Caco-2 (cell line): ENCODE measurements around the gene ATP5MK. TPM values are rescaled to one million over a fixed set of nuclear protein-coding genes. Genes with fewer than 3 reads are reported as not detected.
"Not testable (repeated sequence)": the region's sequence is repeated elsewhere in the genome, so short reads cannot be mapped to it uniquely, and the experiment has no call there.

Experiments used
- BruUV-seq: library from RNA; stranded (reverse); fragments of 400-500 nt; replicated peaks from 2 replicates; lab custom pipeline; 2021; lab: Mats Ljungman, UMichigan
- CTCF ChIA-PET: fragments of 300-600 bp; sonication (Branson Sonifier 250); formaldehyde crosslinking; loops from one replicate; lab custom pipeline; 2022; ENCODE audit warnings: antibody characterized with exemption; lab: Charles Lee
- POLR2A ChIA-PET: fragments of 300-600 bp; sonication (Branson Sonifier 250); formaldehyde crosslinking; loops from one replicate; lab custom pipeline; 2022; ENCODE audit warnings: antibody characterized with exemption; lab: Charles Lee
- DNase-seq, 2 experiments: peaks; one replicate each; pipeline versions ENCODE4 v3.0.0 to v3.0.0-alpha.2; 2020 to 2022
- H3K27me3 ChIP-seq: replicated peaks from 2 replicates; pipeline ENCODE4 v1.6.0; 2011; ENCODE audit warnings: low read length; ENCODE audit not compliant: control insufficient read depth, insufficient read depth
- H3K36me3 ChIP-seq: 2 replicates; pipeline ENCODE4 v1.5.1; 2011; ENCODE audit warnings: low read length; ENCODE audit not compliant: control insufficient read depth, insufficient read depth
- H3K4me1 ChIP-seq: fragments of 250-450 bp; sonication (Bioruptor Pico); 2 replicates; pipeline ENCODE4 v1.5.1; 2020; ENCODE audit warnings: mild to moderate bottlenecking
- H3K4me3 ChIP-seq: 2 replicates; pipeline ENCODE4 v1.5.1; 2011; ENCODE audit warnings: low read depth, mild to moderate bottlenecking, control low read depth, low read length
- H3K9me3 ChIP-seq: fragments of 250-450 bp; sonication (Bioruptor Pico); 2 replicates; pipeline ENCODE4 v1.5.1; 2020; ENCODE audit warnings: mild to moderate bottlenecking, moderate library complexity
- H3K27ac Mint-ChIP-seq: one replicate; pipeline ENCODE4 v1.8.0; 2022; ENCODE audit warnings: mixed read lengths; ENCODE audit not compliant: unreplicated experiment
- H3K27me3 Mint-ChIP-seq: one replicate; pipeline ENCODE4 v1.8.0; 2022; ENCODE audit warnings: mixed read lengths; ENCODE audit not compliant: insufficient read depth, unreplicated experiment
- H3K36me3 Mint-ChIP-seq: one replicate; pipeline ENCODE4 v1.8.0; 2022; ENCODE audit warnings: mild to moderate bottlenecking, mixed read lengths; ENCODE audit not compliant: insufficient read depth, unreplicated experiment
- H3K4me1 Mint-ChIP-seq: one replicate; pipeline ENCODE4 v1.8.0; 2022; ENCODE audit warnings: low read depth, mixed read lengths; ENCODE audit not compliant: unreplicated experiment
- H3K4me3 Mint-ChIP-seq: one replicate; pipeline ENCODE4 v1.8.0; 2022; ENCODE audit warnings: mild to moderate bottlenecking, moderate library complexity, mixed read lengths; ENCODE audit not compliant: unreplicated experiment
- H3K9me3 Mint-ChIP-seq: one replicate; pipeline ENCODE4 v1.8.0; 2022; ENCODE audit warnings: mixed read lengths; ENCODE audit not compliant: unreplicated experiment
- intact Hi-C: fragments of 100-400 bp; cut with micrococcal nuclease; formaldehyde crosslinking; loops from one replicate; pipeline ENCODE4 v1.10.0; 2022; ENCODE audit not compliant: unreplicated experiment
- total RNA-seq: library from RNA; stranded (reverse); gene quantifications from 2 replicates; pipeline ENCODE4 v1.2.3, GENCODE V29; 2022
- TF ChIP-seq, protein P1 (sequence below), 2 experiments: fragments of 200-600 bp in 1 of 2; IDR thresholded peaks; 1 replicate in 1 of 2; 2 replicates in 1 of 2; pipeline versions ENCODE4 v1.5.1 to v1.8.0; 2011 to 2022; ENCODE audit warnings: antibody characterized with exemption in 1 of 2, control low read depth in 1 of 2, inconsistent platforms in 1 of 2, low read depth in 1 of 2, low read length in 1 of 2, mild to moderate bottlenecking in 1 of 2, moderate library complexity in 1 of 2; ENCODE audit not compliant: insufficient read depth in 1 of 2, severe bottlenecking in 1 of 2, unreplicated experiment in 1 of 2

Gene ATP5MK
- total RNA-seq, 1 experiment from 2014 or later, result 340 TPM

DNA sequence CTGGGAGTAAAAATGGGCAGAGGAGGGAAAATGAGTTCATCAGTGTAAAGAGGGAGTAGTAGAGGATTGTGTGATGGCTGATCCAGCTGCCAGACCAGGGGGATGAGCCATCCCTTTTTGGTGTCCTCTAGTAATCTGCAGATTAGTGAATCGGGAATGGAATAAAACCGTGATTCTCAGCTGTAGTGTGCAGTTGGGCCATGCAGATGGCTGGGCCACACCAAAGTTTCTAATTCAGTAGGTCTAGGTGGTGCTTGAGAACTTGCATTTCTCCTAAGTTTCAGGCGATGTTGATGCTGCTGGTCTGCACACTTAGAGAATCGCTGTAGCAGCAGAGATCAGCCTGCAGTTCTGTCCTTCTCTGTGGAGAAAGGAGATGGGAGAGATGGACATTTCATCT lies 22.8 kb upstream of the ATP5MK start:
- Histone ChIP-seq H3K9me3 (no peaks in the 10 kb centered on the region), H3K27me3 (no peaks in the 10 kb centered on the region), H3K36me3 (peaks cover 12% of the 10 kb centered on the region), H3K4me1 (no peaks in the 10 kb centered on the region), H3K4me3 (no peak overlapping the region)
- BruUV-seq, result no TSS peak
- ChIA-PET CTCF (no interaction called here), POLR2A (no interaction called here)
- no peaks in the 10 kb centered on the region for H3K27me3 Mint-ChIP-seq
- peaks cover 95% of the 10 kb centered on the region for H3K36me3 Mint-ChIP-seq
- no peak overlapping the region for H3K4me3 Mint-ChIP-seq
- no peaks in the 10 kb centered on the region for H3K4me1 Mint-ChIP-seq
- intact Hi-C loops, result no loop called here
- TF ChIP-seq, protein P1, sequence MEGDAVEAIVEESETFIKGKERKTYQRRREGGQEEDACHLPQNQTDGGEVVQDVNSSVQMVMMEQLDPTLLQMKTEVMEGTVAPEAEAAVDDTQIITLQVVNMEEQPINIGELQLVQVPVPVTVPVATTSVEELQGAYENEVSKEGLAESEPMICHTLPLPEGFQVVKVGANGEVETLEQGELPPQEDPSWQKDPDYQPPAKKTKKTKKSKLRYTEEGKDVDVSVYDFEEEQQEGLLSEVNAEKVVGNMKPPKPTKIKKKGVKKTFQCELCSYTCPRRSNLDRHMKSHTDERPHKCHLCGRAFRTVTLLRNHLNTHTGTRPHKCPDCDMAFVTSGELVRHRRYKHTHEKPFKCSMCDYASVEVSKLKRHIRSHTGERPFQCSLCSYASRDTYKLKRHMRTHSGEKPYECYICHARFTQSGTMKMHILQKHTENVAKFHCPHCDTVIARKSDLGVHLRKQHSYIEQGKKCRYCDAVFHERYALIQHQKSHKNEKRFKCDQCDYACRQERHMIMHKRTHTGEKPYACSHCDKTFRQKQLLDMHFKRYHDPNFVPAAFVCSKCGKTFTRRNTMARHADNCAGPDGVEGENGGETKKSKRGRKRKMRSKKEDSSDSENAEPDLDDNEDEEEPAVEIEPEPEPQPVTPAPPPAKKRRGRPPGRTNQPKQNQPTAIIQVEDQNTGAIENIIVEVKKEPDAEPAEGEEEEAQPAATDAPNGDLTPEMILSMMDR (IDR thresholded peaks at IDR 0.05; ENCODE audit: insufficient read depth in 1 of 2, low read depth in 1 of 2, low read length in 1 of 2, severe bottlenecking in 1 of 2, unreplicated experiment in 1 of 2), result no peak
- DNase-seq, result no peak
- no peak overlapping the region for H3K27ac Mint-ChIP-seq
- no peaks in the 10 kb centered on the region for H3K9me3 Mint-ChIP-seq

DNA sequence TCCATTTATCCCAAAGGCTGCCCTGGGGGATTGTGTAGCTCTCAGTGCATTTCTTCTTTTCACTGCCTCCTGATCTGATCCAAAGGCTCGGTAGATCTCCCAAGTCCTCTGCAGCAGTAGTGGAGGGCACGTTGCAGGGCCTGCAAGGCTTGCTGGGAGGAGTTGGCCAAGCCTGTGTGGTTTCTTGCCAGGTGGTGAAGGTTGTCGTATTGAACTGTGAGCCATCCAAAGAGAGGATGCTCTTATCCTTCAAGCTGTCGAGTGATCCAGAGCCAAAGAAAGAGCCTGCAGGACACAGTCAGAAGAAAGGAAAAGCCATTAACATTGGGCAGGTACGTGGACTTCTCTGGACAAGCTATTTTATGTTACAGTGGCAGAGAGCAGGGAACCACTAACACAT lies 21.3 kb upstream of the ATP5MK start:
- no peaks in the 10 kb centered on the region for H3K4me1 ChIP-seq
- no peak for DNase-seq
- Mint-ChIP-seq H3K9me3 (no peaks in the 10 kb centered on the region), H3K4me1 (no peaks in the 10 kb centered on the region), H3K27me3 (no peaks in the 10 kb centered on the region), H3K4me3 (no peak overlapping the region), H3K36me3 (peaks cover 89% of the 10 kb centered on the region), H3K27ac (no peak overlapping the region)
- no peaks in the 10 kb centered on the region for H3K27me3 ChIP-seq
- peaks cover 10% of the 10 kb centered on the region for H3K36me3 ChIP-seq
- TF ChIP-seq, protein P1 (IDR thresholded peaks at IDR 0.05; ENCODE audit: insufficient read depth in 1 of 2, low read depth in 1 of 2, low read length in 1 of 2, severe bottlenecking in 1 of 2, unreplicated experiment in 1 of 2), result no peak
- intact Hi-C loops, result loop anchor here (1.0 kb wide), 2 partner anchors 68 to 175 kb away; no protein-coding TSS in a partner anchor
- ChIA-PET POLR2A (no interaction called here), CTCF (interaction anchor here (1.8 to 2.0 kb wide), 2 partner anchors 68 to 175 kb away, joined by 7 to 9 read pairs; no protein-coding TSS in a partner anchor)
- H3K4me3 ChIP-seq, result no peak overlapping the region
- no TSS peak for BruUV-seq
- H3K9me3 ChIP-seq, result no peaks in the 10 kb centered on the region

DNA sequence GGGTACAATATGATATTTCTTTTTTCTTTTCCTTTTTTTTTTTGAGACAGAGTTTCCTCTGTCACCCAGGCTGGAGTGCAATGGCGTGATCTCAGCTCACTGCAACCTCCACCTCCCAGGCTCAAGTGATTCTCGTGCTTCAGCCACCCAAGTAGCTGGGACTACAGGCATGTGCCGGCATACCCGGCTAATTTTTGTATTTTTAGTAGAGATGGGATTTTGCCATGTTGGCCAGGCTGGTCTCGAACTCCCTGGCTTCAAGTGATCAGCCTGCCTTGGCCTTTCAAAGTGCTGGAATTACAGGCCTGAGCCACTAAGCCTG lies 20.8 kb upstream of the ATP5MK start:
- peaks cover 12% of the 10 kb centered on the region for H3K36me3 ChIP-seq
- H3K9me3 ChIP-seq, H3K4me1 Mint-ChIP-seq, H3K27me3 Mint-ChIP-seq, POLR2A ChIA-PET, H3K27ac Mint-ChIP-seq, H3K4me1 ChIP-seq, DNase-seq, H3K4me3 ChIP-seq, H3K9me3 Mint-ChIP-seq, H3K27me3 ChIP-seq, H3K4me3 Mint-ChIP-seq, BruUV-seq: not testable (repeated sequence)
- CTCF ChIA-PET, result interaction anchor here (1.4 to 2.0 kb wide), 3 partner anchors 21 to 176 kb away, joined by 3 to 9 read pairs (median 7); partner anchors contain the start of genes ATP5MK and PDCD11
- intact Hi-C loops, result loop anchor here (1.0 kb wide), 2 partner anchors 68 to 175 kb away; no protein-coding TSS in a partner anchor
- H3K36me3 Mint-ChIP-seq, result peaks cover 89% of the 10 kb centered on the region
